ENCODE data around the gene LDB2.

Gene LDB2

GRCh38 chr4:16464651-16465050 lies 433.8 kb downstream of the LDB2 start:
- DNase-seq (ENCODE audit: low spot score), result no peak
- TF ChIP-seq CTCF (IDR thresholded peaks at IDR 0.05; ENCODE audit: extremely low read depth, missing control alignments), result no peak

- no peak for TF ChIP-seq CTCF (IDR thresholded peaks at IDR 0.05; ENCODE audit: extremely low read depth, missing control alignments)
- DNase-seq (ENCODE audit: low spot score), result no peak
These were observed 435.8 kb downstream of the LDB2 start for GRCh38 chr4:16462656-16463055.

GRCh38 chr4:16461362-16461761 lies 437.1 kb downstream of the LDB2 start:
- no peak for TF ChIP-seq CTCF (IDR thresholded peaks at IDR 0.05; ENCODE audit: extremely low read depth, missing control alignments)
- DNase-seq (ENCODE audit: low spot score), result no peak

- no peak for TF ChIP-seq CTCF (IDR thresholded peaks at IDR 0.05; ENCODE audit: extremely low read depth, missing control alignments)
- no peak for DNase-seq (ENCODE audit: low spot score)
These were observed 440.5 kb downstream of the LDB2 start for GRCh38 chr4:16457944-16458343.

Measured in GM20000 (cell line).